GM12878 (cell line): Measurements from ENCODE around the gene NT5C3A. TPM values are rescaled to one million over a fixed set of nuclear protein-coding genes. Genes with fewer than 3 reads are reported as not detected.
A peak's percentile ranks its signal among the peaks of the same experiment; 100 is the strongest.

ENCODE experiments used
- CBFB ChIP-seq: IDR thresholded peaks from 2 replicates; pipeline ENCODE4 v1.6.1; 2016; ENCODE audit warnings: antibody characterized with exemption, low read depth
- CEBPZ ChIP-seq: fragments of 150-350 bp; IDR thresholded peaks from 2 replicates; pipeline ENCODE4 v1.6.1; 2016; ENCODE audit warnings: low read depth, low read length
- CUX1 ChIP-seq: IDR thresholded peaks from 2 replicates; pipeline ENCODE4 v1.6.1; 2012; ENCODE audit warnings: improper control_type of control experiment, low read depth, low read length; ENCODE audit not compliant: insufficient replicate concordance
- DPF2 ChIP-seq: fragments of 450-650 bp; IDR thresholded peaks from 2 replicates; pipeline ENCODE4 v1.6.1; 2017; ENCODE audit warnings: mild to moderate bottlenecking
- EGR1 ChIP-seq, 2 experiments: IDR thresholded peaks; 1 replicate in 1 of 2; 2 replicates in 1 of 2; pipeline ENCODE4 v1.6.1; 2011 to 2012; ENCODE audit warnings: low read depth in 2 of 2, low read length in 2 of 2, borderline replicate concordance in 1 of 2, mild to moderate bottlenecking in 1 of 2, moderate library complexity in 1 of 2
- ESRRA ChIP-seq: IDR thresholded peaks from 2 replicates; pipeline ENCODE4 v1.6.1; 2012; ENCODE audit warnings: mild to moderate bottlenecking, low read length, improper control_type of control experiment
- FOXK2 ChIP-seq: fragments of 450-650 bp; IDR thresholded peaks from 2 replicates; pipeline ENCODE4 v1.6.1; 2017; ENCODE audit warnings: mild to moderate bottlenecking, moderate library complexity
- FOXM1 ChIP-seq: IDR thresholded peaks from 2 replicates; pipeline ENCODE4 v1.6.1; 2012; ENCODE audit warnings: low read depth, mild to moderate bottlenecking, inconsistent platforms, low read length, moderate library complexity
- LARP7 ChIP-seq: fragments of 450-650 bp; IDR thresholded peaks from 2 replicates; pipeline ENCODE4 v1.6.1; 2017; ENCODE audit warnings: mild to moderate bottlenecking
- MTA2 ChIP-seq: fragments of 450-650 bp; IDR thresholded peaks from 2 replicates; pipeline ENCODE4 v1.6.1; 2016; ENCODE audit warnings: low read depth, mild to moderate bottlenecking, moderate library complexity
- NRF1 ChIP-seq: conservative IDR thresholded peaks from 2 replicates; pipeline ENCODE4 v1.6.1; 2011; ENCODE audit warnings: mild to moderate bottlenecking, low read depth, low read length, improper control_type of control experiment
- PAX5 ChIP-seq: IDR thresholded peaks from 2 replicates; pipeline ENCODE4 v1.6.1; 2011; ENCODE audit warnings: low read depth, low read length, borderline replicate concordance
- POLR2A ChIP-seq: IDR thresholded peaks from 2 replicates; pipeline ENCODE4 v1.6.1; 2011; ENCODE audit warnings: low read depth, mild to moderate bottlenecking, low read length
- RUNX3 ChIP-seq: IDR thresholded peaks from 2 replicates; pipeline ENCODE4 v1.6.1; 2012; ENCODE audit warnings: low read length, inconsistent platforms
- SIN3A ChIP-seq: IDR thresholded peaks from 2 replicates; pipeline ENCODE4 v1.6.1; 2012; ENCODE audit warnings: low read depth, low read length, improper control_type of control experiment
- SMAD1 ChIP-seq: fragments of 450-650 bp; IDR thresholded peaks from 2 replicates; pipeline ENCODE4 v1.6.1; 2018; ENCODE audit warnings: mild to moderate bottlenecking, low read depth; ENCODE audit not compliant: partially characterized antibody
- SREBF1 ChIP-seq: IDR thresholded peaks from 2 replicates; pipeline ENCODE4 v1.6.1; 2012; ENCODE audit warnings: mild to moderate bottlenecking, low read length
- STAT3 ChIP-seq: IDR thresholded peaks from 2 replicates; pipeline ENCODE4 v1.6.1; 2011; ENCODE audit warnings: low read depth, low read length, improper control_type of control experiment
- TCF7 ChIP-seq: IDR thresholded peaks from 2 replicates; pipeline ENCODE4 v1.6.1; 2014; ENCODE audit warnings: antibody characterized with exemption, borderline replicate concordance
- ZNF24 ChIP-seq: fragments of 450-650 bp; IDR thresholded peaks from 2 replicates; pipeline ENCODE4 v1.6.1; 2017; ENCODE audit warnings: antibody characterized with exemption, mild to moderate bottlenecking
- ZNF622 ChIP-seq: fragments of 450-650 bp; IDR thresholded peaks from 2 replicates; pipeline ENCODE4 v1.6.1; 2017; ENCODE audit warnings: mild to moderate bottlenecking, inconsistent platforms
- polyA plus RNA-seq, 11 experiments: library from polyadenylated mRNA; depleted of rRNA in 4 of 11; unstranded in 6 of 11; stranded (reverse) in 5 of 11; fragments of >200 nt; fragmentation: Nextera tagmentation in 4 of 11; fragmentation: Illumina TruSeq in 1 of 11; extraction: Ambion mirVana in 4 of 11; extraction: Trizol in 1 of 11; gene quantifications; 1 replicate in 1 of 11; 2 replicates in 10 of 11; pipeline versions ENCODE4 v1.2.1 to v1.2.3, GENCODE V29; 2011 to 2016; ENCODE audit warnings: inconsistent platforms in 2 of 11, missing spikeins in 2 of 11, low read depth in 1 of 11
- total RNA-seq, 4 experiments: library from RNA; depleted of rRNA in 3 of 4; stranded (reverse); fragments of >200 nt in 3 of 4; fragmentation: Illumina TruSeq in 1 of 4; extraction: Trizol in 1 of 4; gene quantifications; 2 replicates each; pipeline versions ENCODE4 v1.2.1 to v1.2.3, GENCODE V29; 2013 to 2021
- TF ChIP-seq, protein P1 (sequence below): fragments of 450-650 bp; IDR thresholded peaks from 2 replicates; pipeline ENCODE4 v1.6.1; 2018; ENCODE audit warnings: borderline replicate concordance, mild to moderate bottlenecking; ENCODE audit not compliant: partially characterized antibody

Gene NT5C3A
- total and polyA plus RNA-seq, 10 of the 15 experiments (the other 5 are each of a cell fraction or from before 2014, with no cell fraction given), result 53.0 to 111 (median 71.4) TPM

DNA sequence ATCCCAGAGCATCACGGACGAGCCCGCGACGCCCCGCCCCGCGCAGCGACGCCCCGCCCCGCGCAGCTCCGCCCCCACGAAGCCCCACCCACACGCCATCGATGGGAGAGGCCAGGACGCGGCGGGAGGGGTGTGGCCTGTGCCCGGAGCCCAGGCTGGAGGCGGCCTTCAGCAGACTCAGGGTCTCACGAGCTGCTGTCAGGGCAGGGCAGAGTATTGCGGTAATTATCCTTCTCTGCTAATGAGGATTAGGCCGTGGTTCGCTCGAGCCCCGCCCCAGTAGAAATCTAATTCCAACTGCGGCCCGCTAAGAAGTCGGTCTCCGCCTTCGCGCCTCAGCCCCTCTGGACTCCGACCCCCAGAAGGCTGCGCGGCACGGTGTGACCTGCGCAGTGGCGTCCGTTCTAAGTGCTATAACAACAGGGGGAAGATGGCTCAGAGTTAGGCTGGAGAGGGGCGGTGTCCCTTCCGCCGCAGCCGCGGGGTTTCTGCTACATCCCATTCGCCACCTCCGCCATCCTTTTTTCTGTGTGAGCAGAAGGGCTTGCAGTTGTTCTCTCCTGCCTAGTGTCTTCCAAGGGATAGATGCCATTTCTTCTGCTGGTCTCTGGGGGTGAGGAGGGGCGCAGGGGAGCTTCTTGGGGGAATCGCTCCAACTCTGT, 337 bp upstream of the NT5C3A start (continued):
- TF ChIP-seq, protein P1, sequence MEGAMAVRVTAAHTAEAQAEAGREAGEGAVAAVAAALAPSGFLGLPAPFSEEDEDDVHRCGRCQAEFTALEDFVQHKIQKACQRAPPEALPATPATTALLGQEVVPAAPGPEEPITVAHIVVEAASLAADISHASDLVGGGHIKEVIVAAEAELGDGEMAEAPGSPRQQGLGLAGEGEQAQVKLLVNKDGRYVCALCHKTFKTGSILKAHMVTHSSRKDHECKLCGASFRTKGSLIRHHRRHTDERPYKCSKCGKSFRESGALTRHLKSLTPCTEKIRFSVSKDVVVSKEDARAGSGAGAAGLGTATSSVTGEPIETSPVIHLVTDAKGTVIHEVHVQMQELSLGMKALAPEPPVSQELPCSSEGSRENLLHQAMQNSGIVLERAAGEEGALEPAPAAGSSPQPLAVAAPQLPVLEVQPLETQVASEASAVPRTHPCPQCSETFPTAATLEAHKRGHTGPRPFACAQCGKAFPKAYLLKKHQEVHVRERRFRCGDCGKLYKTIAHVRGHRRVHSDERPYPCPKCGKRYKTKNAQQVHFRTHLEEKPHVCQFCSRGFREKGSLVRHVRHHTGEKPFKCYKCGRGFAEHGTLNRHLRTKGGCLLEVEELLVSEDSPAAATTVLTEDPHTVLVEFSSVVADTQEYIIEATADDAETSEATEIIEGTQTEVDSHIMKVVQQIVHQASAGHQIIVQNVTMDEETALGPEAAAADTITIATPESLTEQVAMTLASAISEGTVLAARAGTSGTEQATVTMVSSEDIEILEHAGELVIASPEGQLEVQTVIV, result no peak
- TF ChIP-seq SREBF1 (peak; percentile 59), STAT3 (no peak), EGR1 (IDR thresholded peaks at IDR 0.05; ENCODE audit: borderline replicate concordance in 1 of 2, low read depth in 2 of 2, low read length in 2 of 2) (peak in 1 of 2 experiments; percentile 67; a peak in 1 of 3 replicates), DPF2 (no peak), CBFB (peak; percentile 19; the same call in 1 of the 2 replicates), CUX1 (no peak), FOXM1 (no peak), POLR2A (peak; percentile 75), SIN3A (peak; percentile 63; the same call in 1 of the 2 replicates), SMAD1 (no peak), ZNF622 (no peak), ZNF24 (no peak), PAX5 (no peak), NRF1 (peak; percentile 73), CEBPZ (no peak), FOXK2 (peak; percentile 58; the same call in 1 of the 2 replicates), TCF7 (no peak), LARP7 (no peak; the same call in 1 of the 2 replicates), ESRRA (no peak; the same call in 1 of the 2 replicates), RUNX3 (0 out of 2 replicates have a peak, but pooled peaks have one; percentile 2), MTA2 (0 out of 2 replicates have a peak, but pooled peaks have one; percentile 13)
